GM13977 (cell line): ENCODE measurements around the gene IRX3.

ENCODE experiments used
- DNase-seq: peaks from one replicate; pipeline ENCODE4 v3.0.0; 2012; ENCODE audit warnings: low spot score
- in situ Hi-C: fragments of 300-500 bp; cut with MboI; formaldehyde crosslinking; loops from one replicate; pipeline ENCODE4 v1.12.0; 2022; ENCODE audit warnings: low sequenced_read_pairs, low pct_unique_long_range_greater_than_20kb, mixed read lengths, inconsistent platforms; ENCODE audit not compliant: unreplicated experiment
- TF ChIP-seq, protein P1 (sequence below): IDR thresholded peaks from 2 replicates; pipeline ENCODE4 v1.5.1; 2012; ENCODE audit warnings: mild to moderate bottlenecking, control low read depth; ENCODE audit not compliant: insufficient read depth; ENCODE audit errors: extremely low read depth, missing control alignments

IRX3 gene

DNA sequence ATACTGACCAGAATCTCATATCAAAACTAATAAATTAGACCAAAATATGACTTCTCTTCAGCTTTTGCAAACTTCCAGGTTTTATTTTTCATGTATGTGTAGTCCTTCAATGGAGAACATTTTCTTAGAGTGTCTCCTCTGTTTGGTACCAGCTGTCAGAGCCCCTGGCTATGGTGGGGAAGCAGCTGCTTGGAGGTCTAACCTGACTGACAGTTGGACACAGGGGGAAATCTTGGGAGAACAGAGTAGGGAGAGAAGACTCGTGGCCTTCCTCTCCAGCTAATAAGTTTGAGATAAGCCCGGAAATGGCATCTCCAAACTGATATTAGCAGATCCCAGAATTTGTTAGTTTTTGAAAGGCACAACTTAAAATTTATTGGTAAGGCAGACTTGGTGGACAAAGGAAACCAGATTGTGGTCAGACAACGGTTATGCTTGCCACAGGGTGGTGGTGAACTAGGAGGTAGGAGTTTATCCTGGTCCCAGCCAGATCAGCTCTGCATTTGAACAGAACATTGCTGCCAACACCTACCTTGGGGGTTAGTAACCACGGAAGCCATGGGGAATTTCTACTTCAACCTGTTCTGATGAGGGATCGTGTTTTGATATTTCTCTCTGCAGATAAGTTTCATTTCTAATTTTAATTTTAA is 39.2 kb upstream of the IRX3 start:
- DNase-seq: no peak
- in situ Hi-C loops: no loop called here
- TF ChIP-seq, protein P1, sequence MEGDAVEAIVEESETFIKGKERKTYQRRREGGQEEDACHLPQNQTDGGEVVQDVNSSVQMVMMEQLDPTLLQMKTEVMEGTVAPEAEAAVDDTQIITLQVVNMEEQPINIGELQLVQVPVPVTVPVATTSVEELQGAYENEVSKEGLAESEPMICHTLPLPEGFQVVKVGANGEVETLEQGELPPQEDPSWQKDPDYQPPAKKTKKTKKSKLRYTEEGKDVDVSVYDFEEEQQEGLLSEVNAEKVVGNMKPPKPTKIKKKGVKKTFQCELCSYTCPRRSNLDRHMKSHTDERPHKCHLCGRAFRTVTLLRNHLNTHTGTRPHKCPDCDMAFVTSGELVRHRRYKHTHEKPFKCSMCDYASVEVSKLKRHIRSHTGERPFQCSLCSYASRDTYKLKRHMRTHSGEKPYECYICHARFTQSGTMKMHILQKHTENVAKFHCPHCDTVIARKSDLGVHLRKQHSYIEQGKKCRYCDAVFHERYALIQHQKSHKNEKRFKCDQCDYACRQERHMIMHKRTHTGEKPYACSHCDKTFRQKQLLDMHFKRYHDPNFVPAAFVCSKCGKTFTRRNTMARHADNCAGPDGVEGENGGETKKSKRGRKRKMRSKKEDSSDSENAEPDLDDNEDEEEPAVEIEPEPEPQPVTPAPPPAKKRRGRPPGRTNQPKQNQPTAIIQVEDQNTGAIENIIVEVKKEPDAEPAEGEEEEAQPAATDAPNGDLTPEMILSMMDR: no peak

DNA sequence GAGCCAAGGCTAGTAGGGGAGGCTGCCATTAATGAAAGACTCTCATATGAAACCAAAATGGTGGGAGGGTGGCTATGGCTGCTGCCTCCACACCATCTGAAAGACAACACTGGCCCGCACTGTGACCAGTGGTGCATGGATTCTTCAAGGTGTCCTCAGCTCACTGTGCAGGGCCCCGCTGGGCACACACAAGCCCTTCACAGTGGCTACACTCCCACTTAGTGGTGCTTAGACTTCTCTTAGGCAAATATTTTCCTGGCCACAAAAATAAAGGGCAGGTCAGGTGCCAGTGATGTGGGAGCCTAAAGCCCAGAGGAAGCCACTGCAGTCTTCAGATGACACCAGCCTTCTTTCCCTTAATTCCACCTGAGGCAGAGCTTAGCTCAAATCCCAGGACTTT is 38.1 kb upstream of the IRX3 start:
- DNase-seq: no peak
- TF ChIP-seq, protein P1: no peak
- in situ Hi-C loops: no loop called here

DNA sequence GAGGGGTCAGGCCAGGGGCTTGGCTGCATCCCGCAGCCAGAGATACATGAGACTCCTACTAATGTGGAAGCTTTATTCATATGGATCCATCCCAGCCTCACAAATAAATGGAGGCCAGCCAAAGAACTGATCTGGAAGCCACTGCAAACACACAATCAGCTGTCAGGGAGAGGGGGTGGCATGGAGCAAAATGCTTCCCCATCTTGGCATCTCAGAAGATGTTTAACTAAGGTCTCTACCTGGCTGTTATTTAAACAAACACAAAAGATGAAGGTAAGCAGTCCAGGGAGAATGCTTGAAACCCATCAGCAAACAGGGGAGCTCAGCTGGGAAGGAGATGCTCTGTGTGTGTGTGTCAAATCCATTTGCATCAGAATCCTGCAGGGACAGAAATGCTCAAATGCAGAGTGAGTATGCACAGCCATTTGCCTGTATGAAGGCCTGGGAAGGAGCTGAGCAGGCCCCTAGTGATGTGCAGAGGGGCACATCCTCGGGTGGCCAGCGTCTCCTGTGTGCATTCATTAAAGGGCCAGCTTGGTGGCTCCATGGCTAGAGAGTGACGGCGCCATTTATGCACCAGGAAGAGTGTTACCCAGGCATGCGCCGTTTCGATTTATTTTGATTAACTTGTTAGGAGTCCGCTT is 34.2 kb upstream of the IRX3 start:
- in situ Hi-C loops: no loop called here
- TF ChIP-seq, protein P1: no peak
- DNase-seq: no peak

GRCh38 chr16:54318941-54319340 is 32.4 kb upstream of the IRX3 start:
- TF ChIP-seq, protein P1: no peak
- in situ Hi-C loops: no loop called here
- no peak for DNase-seq

- TF ChIP-seq, protein P1: no peak
- in situ Hi-C loops: no loop called here
- DNase-seq: no peak
Measured at GRCh38 chr16:54317101-54317611, 30.6 kb upstream of the IRX3 start.

GRCh38 chr16:54316095-54316889 is 29.7 kb upstream of the IRX3 start:
- TF ChIP-seq, protein P1: no peak
- in situ Hi-C loops: no loop called here
- DNase-seq: no peak
